HepG2 (cell line): ENCODE results near the gene METTL15. TPM values are rescaled to one million over a fixed set of nuclear protein-coding genes. Genes with fewer than 3 reads are reported as not detected.

Source experiments
- ATF6 ChIP-seq: sonication (generic); formaldehyde crosslinking; conservative IDR thresholded peaks from 2 replicates; pipeline ENCODE4 v1.4.0; 2020; ENCODE audit warnings: missing genetic modification reagents
- CBFB ChIP-seq: sonication (generic); formaldehyde crosslinking; IDR thresholded peaks from 2 replicates; pipeline ENCODE4 v1.4.0; 2020; ENCODE audit warnings: missing genetic modification reagents
- CREB1 ChIP-seq, 2 experiments: fragments of 450-650 bp in 1 of 2; IDR thresholded peaks; 2 replicates each; pipeline ENCODE4 v1.6.1; 2016 to 2017; ENCODE audit warnings: control low read depth in 1 of 2, mild to moderate bottlenecking in 1 of 2, missing compliant biosample characterization in 1 of 2, missing genetic modification characterization in 1 of 2
- FIP1L1 ChIP-seq: fragments of 200-400 bp; formaldehyde crosslinking; IDR thresholded peaks from 2 replicates; pipeline ENCODE4 v1.6.1; 2018; ENCODE audit warnings: low read depth, mild to moderate bottlenecking, low read length, moderate library complexity, borderline replicate concordance; ENCODE audit not compliant: insufficient read depth
- FOXJ3 ChIP-seq: sonication (generic); formaldehyde crosslinking; IDR thresholded peaks from 2 replicates; pipeline ENCODE4 v1.4.0; 2020; ENCODE audit warnings: missing genetic modification reagents, mild to moderate bottlenecking, borderline replicate concordance
- GMEB2 ChIP-seq: IDR thresholded peaks from 2 replicates; pipeline ENCODE4 v1.6.1; 2016; ENCODE audit warnings: missing biosample characterization, missing genetic modification reagents, low read depth
- MBD4 ChIP-seq: IDR thresholded peaks from 2 replicates; pipeline ENCODE4 v1.6.1; 2012; ENCODE audit warnings: low read length, inconsistent platforms, borderline replicate concordance
- MTA3 ChIP-seq: sonication (generic); formaldehyde crosslinking; IDR thresholded peaks from 2 replicates; pipeline ENCODE4 v1.4.0; 2020; ENCODE audit warnings: missing genetic modification reagents
- NR2F6 ChIP-seq, 2 experiments: IDR thresholded peaks; 2 replicates each; pipeline ENCODE4 v1.6.1; 2016; ENCODE audit warnings: antibody characterized with exemption in 1 of 2, mild to moderate bottlenecking in 1 of 2
- SALL2 ChIP-seq: sonication (generic); formaldehyde crosslinking; IDR thresholded peaks from 2 replicates; pipeline ENCODE4 v1.8.1; 2023; ENCODE audit warnings: mild to moderate bottlenecking, missing genetic modification reagents, inconsistent platforms
- SRSF4 ChIP-seq: fragments of 200-400 bp; formaldehyde crosslinking; IDR thresholded peaks from one replicate; pipeline ENCODE4 v1.6.1; 2018; ENCODE audit warnings: mild to moderate bottlenecking, low read depth, low read length, moderate library complexity; ENCODE audit not compliant: poor library complexity, severe bottlenecking
- ZBTB38 ChIP-seq: sonication (generic); formaldehyde crosslinking; IDR thresholded peaks from 2 replicates; pipeline ENCODE4 v1.5.1; 2020; ENCODE audit warnings: mild to moderate bottlenecking, missing genetic modification reagents
- ZHX2 ChIP-seq, 2 experiments: sonication (generic) in 1 of 2; formaldehyde crosslinking in 1 of 2; IDR thresholded peaks; 2 replicates each; pipeline versions ENCODE4 v1.6.1 to v1.9.0; 2014 to 2022; ENCODE audit warnings: antibody characterized with exemption in 1 of 2, borderline replicate concordance in 1 of 2, inconsistent platforms in 1 of 2, low read depth in 1 of 2, missing genetic modification reagents in 1 of 2
- ZKSCAN8 ChIP-seq: IDR thresholded peaks from 2 replicates; pipeline ENCODE4 v1.6.1; 2016; ENCODE audit warnings: borderline replicate concordance, missing genetic modification reagents, missing compliant biosample characterization
- ZNF605 ChIP-seq: sonication (generic); formaldehyde crosslinking; IDR thresholded peaks from 2 replicates; pipeline ENCODE4 v1.8.0; 2022; ENCODE audit warnings: mild to moderate bottlenecking, missing genetic modification reagents
- ZNF616 ChIP-seq: sonication (generic); formaldehyde crosslinking; IDR thresholded peaks from 2 replicates; pipeline ENCODE4 v1.5.0; 2020; ENCODE audit warnings: low read depth, mild to moderate bottlenecking, missing genetic modification reagents
- ZNF619 ChIP-seq: sonication (generic); formaldehyde crosslinking; IDR thresholded peaks from 2 replicates; pipeline ENCODE4 v1.4.0; 2020; ENCODE audit warnings: mild to moderate bottlenecking, missing genetic modification reagents
- ZNF766 ChIP-seq: sonication (generic); formaldehyde crosslinking; IDR thresholded peaks from 2 replicates; pipeline ENCODE4 v1.5.0; 2020; ENCODE audit warnings: missing genetic modification reagents, borderline replicate concordance
- polyA plus RNA-seq, 8 experiments: library from polyadenylated mRNA; depleted of rRNA in 3 of 8; stranded (reverse) in 7 of 8; unstranded in 1 of 8; fragments of >200 nt; fragmentation: Illumina TruSeq in 4 of 8; extraction: Trizol in 4 of 8; gene quantifications; 2 replicates each; pipeline versions ENCODE4 v1.2.1 to v1.2.3, GENCODE V29; 2011 to 2016; ENCODE audit warnings: low read depth in 4 of 8, missing spikeins in 1 of 8, mixed read lengths in 1 of 8; ENCODE audit not compliant: insufficient read depth in 1 of 8
- total RNA-seq, 5 experiments: library from RNA; depleted of rRNA; stranded (reverse); fragments of >200 nt; fragmentation: Illumina TruSeq; extraction: Trizol; gene quantifications; 2 replicates each; pipeline ENCODE4 v1.2.3, GENCODE V29; 2016; ENCODE audit warnings: low read depth in 1 of 5

METTL15 gene
- total and polyA plus RNA-seq, 2 of the 13 experiments (the other 11 are each of a cell fraction or from before 2014, with no cell fraction given), result 6.5 to 14.0 TPM

GRCh38 chr11:28107750-28108618 is at the start of gene METTL15, which contains the start of gene KIF18A (continued):
- TF ChIP-seq ZHX2 (IDR thresholded peaks at IDR 0.05; ENCODE audit: low read depth) (peak; percentile 86), ZHX2 (CRISPR knock-in tag; IDR thresholded peaks at IDR 0.05; ENCODE audit: borderline replicate concordance) (no peak), FIP1L1 (0 out of 2 replicates have a peak, but pooled peaks have one; percentile 66), ZNF616 (CRISPR knock-in tag) (peak; percentile 31; the same call in 1 of the 2 replicates), NR2F6 (IDR thresholded peaks at IDR 0.05) (no peak), NR2F6 (CRISPR knock-in tag; IDR thresholded peaks at IDR 0.05) (no peak; the same call in 1 of the 2 replicates), SALL2 (CRISPR knock-in tag) (no peak), ZKSCAN8 (peak; percentile 69; the same call in 1 of the 2 replicates), MTA3 (CRISPR knock-in tag) (no peak), ZBTB38 (CRISPR knock-in tag) (no peak; the same call in 1 of the 2 replicates), ATF6 (no peak; the same call in 1 of the 2 replicates), CREB1 (IDR thresholded peaks at IDR 0.05) (peak; percentile 98), CREB1 (CRISPR knock-in tag; IDR thresholded peaks at IDR 0.05) (peak; percentile 97), SRSF4 (no peak), GMEB2 (CRISPR knock-in tag) (peak; percentile 97), ZNF605 (CRISPR knock-in tag) (0 out of 2 replicates have a peak, but pooled peaks have one; percentile 57), ZNF619 (0 out of 2 replicates have a peak, but pooled peaks have one; percentile 37), FOXJ3 (CRISPR knock-in tag) (peak; percentile 54; the same call in 1 of the 2 replicates), CBFB (CRISPR knock-in tag) (peak; percentile 63), ZNF766 (CRISPR knock-in tag) (peak; percentile 65; the same call in 1 of the 2 replicates), MBD4 (no peak)
